GM19240 (cell line): ENCODE results near the gene GID4.

Experiments used
- DNase-seq: peaks from one replicate; pipeline ENCODE4 v3.0.0; 2011; ENCODE audit warnings: low spot score; ENCODE audit not compliant: insufficient read length

The GID4 gene

DNA sequence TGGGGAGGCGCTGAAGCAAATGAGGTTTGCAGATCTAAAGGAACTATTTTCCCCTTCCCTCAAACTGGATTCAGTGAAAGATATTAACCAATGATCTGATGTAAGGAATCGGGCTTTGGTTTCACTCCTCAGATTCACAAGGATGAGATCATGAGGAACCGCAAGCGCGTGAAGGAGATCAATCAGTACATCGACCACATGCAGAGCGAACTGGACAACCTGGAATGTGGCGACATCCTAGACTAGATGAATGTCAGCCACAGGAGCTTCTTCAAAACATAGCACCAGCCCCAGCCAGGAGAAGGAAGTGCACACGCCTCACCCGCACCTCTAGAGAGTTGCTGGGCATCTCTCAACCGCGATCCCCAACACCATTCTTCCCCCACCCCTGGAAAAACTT lies 22.8 kb upstream of the GID4 start:
- DNase-seq = no peak

GRCh38 chr17:18017958-18018357 lies 21.2 kb upstream of the GID4 start:
- no peak for DNase-seq

DNA sequence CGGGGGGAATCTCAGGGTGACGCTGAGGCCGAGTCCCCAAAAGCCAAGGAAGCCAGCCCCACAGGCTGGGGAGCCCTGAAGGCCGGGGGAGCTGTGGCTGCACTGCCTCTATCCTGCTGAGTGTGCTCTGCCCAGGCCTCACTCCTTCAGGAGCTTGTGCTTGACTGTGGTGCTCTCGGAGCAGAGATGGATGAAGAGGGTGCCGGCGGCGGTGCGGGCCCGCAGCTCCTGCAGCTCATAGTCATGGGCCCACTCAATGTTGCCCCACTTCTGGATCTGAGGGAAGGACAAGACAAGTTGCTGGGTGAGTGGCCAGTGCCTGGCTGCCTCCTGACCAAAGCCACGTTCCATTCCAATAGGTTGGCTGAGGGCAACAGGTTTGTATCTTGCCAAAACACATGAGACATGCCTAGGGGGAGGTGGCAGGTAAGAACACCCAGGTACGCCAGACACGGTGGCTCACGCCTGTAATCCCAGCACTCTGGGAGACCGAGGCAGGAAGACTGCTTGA lies 20.7 kb upstream of the GID4 start:
- no peak for DNase-seq

- no peak for DNase-seq
These were observed 19.4 kb upstream of the GID4 start for GRCh38 chr17:18019838-18020154.

- DNase-seq = no peak
These were observed 18.2 kb upstream of the GID4 start for GRCh38 chr17:18020971-18021370.

GRCh38 chr17:18021372-18021771 lies 17.8 kb upstream of the GID4 start:
- DNase-seq = no peak

DNA sequence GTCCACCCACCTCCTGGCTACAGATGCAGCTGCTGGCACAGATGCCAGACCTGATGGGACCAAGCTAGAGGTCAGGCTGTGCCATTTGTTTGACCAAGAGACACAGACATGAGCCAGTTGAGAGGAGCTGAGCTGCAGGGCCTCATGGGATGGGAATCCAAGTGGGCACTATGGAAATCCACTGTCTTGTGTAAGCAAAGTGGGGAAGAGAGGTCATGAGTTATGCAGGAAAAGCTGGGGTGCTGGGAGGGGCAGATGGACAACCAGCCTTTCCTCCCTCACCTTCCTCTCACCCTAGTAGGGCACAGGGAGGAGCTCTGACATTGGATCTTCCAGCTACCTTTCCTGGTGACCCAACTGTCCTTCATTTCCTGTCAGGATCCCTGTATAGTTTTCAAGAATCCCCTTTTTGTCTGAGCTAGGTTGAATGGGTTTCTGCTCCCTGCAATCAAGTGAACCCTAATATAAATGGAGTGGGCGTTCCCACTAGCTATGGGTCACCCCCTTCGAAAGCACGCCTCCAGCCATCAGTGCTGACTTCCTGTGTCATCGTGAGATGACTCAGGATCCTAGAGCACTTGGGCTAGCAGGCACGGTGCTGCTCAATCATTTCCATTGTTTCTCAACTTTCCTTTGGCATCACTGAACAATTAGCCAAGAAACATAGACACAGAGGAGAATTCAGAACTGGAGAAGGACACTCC lies 13.8 kb upstream of the GID4 start:
- DNase-seq = peak; percentile 58

DNA sequence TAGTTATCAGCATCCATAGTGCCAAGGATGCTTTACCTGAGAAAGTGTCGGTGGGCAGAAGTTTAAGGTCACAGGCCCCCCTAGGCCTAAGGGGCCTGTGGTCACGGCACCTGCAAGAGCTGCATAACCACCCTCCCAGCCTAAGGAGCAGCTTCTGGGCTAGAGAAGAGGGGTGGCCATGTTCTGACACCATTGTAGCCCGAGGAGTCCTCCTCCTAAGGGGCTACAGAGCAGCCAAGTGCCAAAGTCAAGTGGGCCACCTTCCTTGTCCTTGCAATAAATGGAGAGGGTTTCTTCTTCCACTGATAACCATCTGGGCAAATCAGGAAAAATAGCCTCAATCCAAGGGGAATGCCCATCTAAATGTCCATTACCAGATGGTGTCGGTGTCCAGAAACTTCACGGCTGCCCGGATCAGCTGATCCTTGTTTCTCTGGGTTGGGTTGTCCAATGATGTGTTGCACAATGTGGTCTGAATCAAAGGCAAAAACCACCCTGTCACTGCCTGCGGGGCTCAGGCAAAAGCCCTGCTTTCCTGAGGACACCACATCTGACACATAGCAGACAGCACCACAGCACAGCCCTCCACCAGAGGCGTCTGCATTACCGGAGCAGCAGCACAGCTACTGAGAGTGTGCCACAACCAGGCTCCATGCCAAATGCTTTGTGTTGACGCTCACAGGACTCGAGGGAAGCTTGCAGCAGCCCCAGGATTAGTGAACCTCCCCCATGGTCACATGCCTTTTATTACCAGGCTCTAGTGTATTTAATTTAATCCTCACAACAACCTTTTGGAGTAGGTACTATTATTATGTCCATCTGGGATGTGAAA lies 13.0 kb upstream of the GID4 start:
- no peak for DNase-seq

GRCh38 chr17:18027280-18027679 lies 11.9 kb upstream of the GID4 start:
- no peak for DNase-seq

- DNase-seq = no peak
These were observed 10.9 kb upstream of the GID4 start for GRCh38 chr17:18028114-18028951.

DNA sequence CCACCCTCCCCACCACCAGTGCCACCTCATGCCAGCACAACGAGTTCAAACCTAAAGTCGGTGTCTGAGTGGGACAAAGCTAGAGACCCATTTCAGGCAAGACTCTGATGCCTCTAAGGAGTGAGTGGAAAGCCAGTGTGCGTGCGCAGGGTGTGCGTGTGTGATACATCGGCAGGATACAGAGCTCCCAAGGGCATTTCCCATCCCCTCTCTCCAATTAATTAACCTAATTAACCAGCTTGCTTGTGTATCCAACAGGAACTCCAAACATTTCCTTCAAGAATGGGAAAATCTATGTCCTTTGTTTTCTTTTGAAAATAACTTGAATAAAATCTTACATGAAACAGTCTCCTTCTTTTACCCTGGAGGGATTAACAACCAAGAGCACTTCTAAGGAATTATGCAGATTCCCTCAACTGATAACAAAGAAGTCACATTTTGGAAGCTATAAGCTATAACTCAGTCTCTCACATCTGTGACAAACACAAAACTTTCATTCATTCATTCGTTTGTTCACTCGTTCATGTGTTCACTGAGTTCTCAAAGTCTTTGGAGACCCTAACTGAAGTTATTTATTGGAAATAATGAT lies 10.2 kb upstream of the GID4 start:
- no peak for DNase-seq

- no peak for DNase-seq
These were observed 7.3 kb upstream of the GID4 start for GRCh38 chr17:18031955-18032354.

- peak; percentile 46 for DNase-seq
These were observed 5.6 kb upstream of the GID4 start for GRCh38 chr17:18033442-18034099.

DNA sequence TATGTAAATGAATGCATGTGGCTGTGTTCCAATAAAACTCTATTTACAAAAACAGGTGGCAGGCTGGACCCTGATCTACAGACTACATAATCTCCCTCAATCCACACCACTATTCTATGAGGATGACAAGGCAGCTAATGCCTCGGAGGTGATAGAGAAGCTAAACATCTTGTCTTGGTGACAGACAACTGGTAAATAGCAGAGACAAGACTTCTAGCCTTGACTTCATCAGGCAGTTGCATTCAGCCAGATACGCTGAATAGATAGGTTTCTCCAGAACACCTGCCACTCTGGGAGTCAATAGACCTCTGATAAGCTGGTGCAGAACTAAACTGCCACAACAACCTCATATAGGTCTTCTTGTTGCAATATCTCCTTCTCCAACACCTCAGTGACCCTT lies 3.5 kb upstream of the GID4 start:
- DNase-seq = no peak

GRCh38 chr17:18037486-18037885 lies 1.7 kb upstream of the GID4 start:
- no peak for DNase-seq

GRCh38 chr17:18038149-18038850 lies 908 bp upstream of the GID4 start:
- no peak for DNase-seq

- no peak for DNase-seq
These were observed 490 bp downstream of the GID4 start for GRCh38 chr17:18039535-18040260.

GRCh38 chr17:18040261-18040858 lies 1.2 kb downstream of the GID4 start:
- DNase-seq = no peak

- DNase-seq = no peak
These were observed 2.6 kb downstream of the GID4 start for GRCh38 chr17:18041776-18042175.
